Measurements from ENCODE around the gene ALOX15B.
"Not testable (repeated sequence)": the region's sequence is repeated elsewhere in the genome, so short reads cannot be mapped to it uniquely, and the experiment has no call there.

Gene ALOX15B

GRCh38 chr17:8064561-8065019 lies 25.7 kb downstream of the ALOX15B start:
- no peak for DNase-seq

- DNase-seq = no peak
Observed at GRCh38 chr17:8066841-8067775, 28.2 kb downstream of the ALOX15B start.

- DNase-seq = no peak
Observed at GRCh38 chr17:8067806-8068205, 28.9 kb downstream of the ALOX15B start.

GRCh38 chr17:8068736-8069586 lies 30.1 kb downstream of the ALOX15B start:
- DNase-seq = no peak

- no peak for DNase-seq
Observed at GRCh38 chr17:8069587-8069860, 30.7 kb downstream of the ALOX15B start.

- no peak for DNase-seq
Observed at GRCh38 chr17:8071496-8071895, 32.6 kb downstream of the ALOX15B start.

- no peak for DNase-seq
Observed at GRCh38 chr17:8072341-8072728, 33.5 kb downstream of the ALOX15B start.

GRCh38 chr17:8072729-8073461 lies 34.0 kb downstream of the ALOX15B start:
- no peak for DNase-seq

- DNase-seq = no peak
Observed at GRCh38 chr17:8073627-8074484, 35.0 kb downstream of the ALOX15B start.

- no peak for DNase-seq
Observed at GRCh38 chr17:8074554-8074953, 35.7 kb downstream of the ALOX15B start.

- DNase-seq = no peak
Observed at GRCh38 chr17:8075081-8075480, 36.2 kb downstream of the ALOX15B start.

- DNase-seq = no peak
Observed at GRCh38 chr17:8075574-8076342, 36.9 kb downstream of the ALOX15B start.

GRCh38 chr17:8076502-8077266 lies 37.8 kb downstream of the ALOX15B start:
- DNase-seq = no peak

- DNase-seq = not testable (repeated sequence)
Observed at GRCh38 chr17:8077939-8078338, 39.1 kb downstream of the ALOX15B start.

GRCh38 chr17:8079291-8080207 lies 40.7 kb downstream of the ALOX15B start:
- DNase-seq = peak; percentile 69

GRCh38 chr17:8080208-8080798 lies 41.4 kb downstream of the ALOX15B start:
- no peak for DNase-seq

- no peak for DNase-seq
Observed at GRCh38 chr17:8080799-8081219, 42.0 kb downstream of the ALOX15B start.

- no peak for DNase-seq
Observed at GRCh38 chr17:8081876-8082275, 43.0 kb downstream of the ALOX15B start.

GRCh38 chr17:8082292-8082691 lies 43.4 kb downstream of the ALOX15B start:
- DNase-seq = no peak

Measured in T1000 (cell line).